MCF 10A (cell line): Measurements from ENCODE around the gene LSM4. TPM values are rescaled to one million over a fixed set of nuclear protein-coding genes. Genes with fewer than 3 reads are reported as not detected.

ENCODE experiments used
- BruUV-seq: library from RNA; stranded (reverse); fragments of 400-500 nt; replicated peaks from 2 replicates; lab custom pipeline; 2021; lab: Mats Ljungman, UMichigan
- CTCF ChIA-PET: fragments of 300-600 bp; sonication (Branson Sonifier 250); formaldehyde crosslinking; extraction: SDS; loops from one replicate; lab custom pipeline; 2021; ENCODE audit warnings: antibody characterized with exemption, inconsistent platforms; lab: Yijun Ruan, JAX
- POLR2A ChIA-PET: fragments of 300-600, 350-650 bp; sonication (Branson Sonifier 250); formaldehyde crosslinking; extraction: SDS; loops from one replicate; lab custom pipeline; 2020; ENCODE audit warnings: antibody characterized with exemption, inconsistent platforms; lab: Yijun Ruan, JAX
- DNase-seq: peaks from one replicate; pipeline ENCODE4 v3.0.0-alpha.2; 2018; ENCODE audit not compliant: unreplicated experiment
- H3K27ac Mint-ChIP-seq: one replicate; pipeline ENCODE4 v1.8.0; 2022; ENCODE audit warnings: mild to moderate bottlenecking, low read depth, mixed read lengths; ENCODE audit not compliant: unreplicated experiment
- H3K27me3 Mint-ChIP-seq: one replicate; pipeline ENCODE4 v1.8.0; 2022; ENCODE audit warnings: mixed read lengths; ENCODE audit not compliant: insufficient read depth, unreplicated experiment
- H3K36me3 Mint-ChIP-seq: one replicate; pipeline ENCODE4 v1.8.0; 2022; ENCODE audit warnings: mild to moderate bottlenecking, moderate library complexity, mixed read lengths; ENCODE audit not compliant: insufficient read depth, unreplicated experiment
- H3K4me1 Mint-ChIP-seq: one replicate; pipeline ENCODE4 v1.8.0; 2022; ENCODE audit warnings: mixed read lengths; ENCODE audit not compliant: insufficient read depth, unreplicated experiment
- H3K4me3 Mint-ChIP-seq: one replicate; pipeline ENCODE4 v1.8.0; 2022; ENCODE audit warnings: mild to moderate bottlenecking, moderate library complexity, mixed read lengths; ENCODE audit not compliant: unreplicated experiment
- H3K9me3 Mint-ChIP-seq: one replicate; pipeline ENCODE4 v1.8.0; 2022; ENCODE audit warnings: mixed read lengths; ENCODE audit not compliant: unreplicated experiment
- CTCF ChIP-seq: fragments of 200-600 bp; IDR thresholded peaks from one replicate; pipeline ENCODE4 v1.8.0; 2022; ENCODE audit warnings: antibody characterized with exemption, mild to moderate bottlenecking; ENCODE audit not compliant: unreplicated experiment
- intact Hi-C: fragments of 100-400 bp; cut with micrococcal nuclease; formaldehyde crosslinking; loops from 2 replicates; pipeline ENCODE4 v1.14.1; 2022
- total RNA-seq: library from RNA; stranded (reverse); gene quantifications from 2 replicates; pipeline ENCODE4 v1.2.3, GENCODE V29; 2022

The LSM4 gene
- total RNA-seq, 1 experiment from 2014 or later = 193 TPM

GRCh38 chr19:18342090-18342632, 19.3 kb upstream of the LSM4 start:
- BruUV-seq = no TSS peak
- Mint-ChIP-seq H3K4me3 (no peak overlapping the region), H3K27ac (no peak overlapping the region), H3K4me1 (peaks cover 26% of the 10 kb centered on the region), H3K9me3 (no peaks in the 10 kb centered on the region), H3K36me3 (peaks cover 11% of the 10 kb centered on the region), H3K27me3 (peaks cover 4% of the 10 kb centered on the region)
- intact Hi-C loops = no loop called here
- TF ChIP-seq CTCF = no peak
- CTCF ChIA-PET = interaction anchor here (0.9 to 1.8 kb wide), 5 partner anchors 13 to 181 kb away, joined by 3 to 9 read pairs (median 4); no protein-coding TSS in a partner anchor
- POLR2A ChIA-PET = interaction anchor here (1.0 to 6.7 kb wide), 3 partner anchors 10 to 62 kb away, joined by 3 to 32 read pairs (median 6); partner anchors contain the start of genes JUND and LSM4
- no peak for DNase-seq

GRCh38 chr19:18340990-18341868, 18.4 kb upstream of the LSM4 start:
- DNase-seq = peak; percentile 39

GRCh38 chr19:18340190-18340989, 17.5 kb upstream of the LSM4 start, which contains the start of gene PGPEP1:
Gene PGPEP1, plus strand, starts transcription at chr19:18340598. Its CDS starts 84 bp downstream, at chr19:18340682.
- no peaks in the 10 kb centered on the region for H3K9me3 Mint-ChIP-seq
- no peak within 1 kb of the TSS for H3K27ac Mint-ChIP-seq
- DNase-seq = no peak
- no peaks in the 10 kb centered on the region for H3K27me3 Mint-ChIP-seq
- H3K4me1 Mint-ChIP-seq = peaks cover 11% of the 10 kb centered on the region
- TF ChIP-seq CTCF = no peak
- CTCF ChIA-PET = interaction anchor here (1.5 to 3.1 kb wide), 6 partner anchors 9 to 71 kb away, joined by 6 to 26 read pairs (median 11); no protein-coding TSS in a partner anchor
- BruUV-seq = no TSS peak
- intact Hi-C loops = no loop called here
- POLR2A ChIA-PET = interaction anchor here (0.6 to 6.7 kb wide), 6 partner anchors 11 to 149 kb away, joined by 3 to 32 read pairs (median 10); partner anchors contain the start of genes JUND, LSM4 and SSBP4
- peak within 1 kb of the TSS; percentile 58 for H3K4me3 Mint-ChIP-seq
- H3K36me3 Mint-ChIP-seq = peaks cover 11% of the 10 kb centered on the region

More at GRCh38 chr19:18340990-18341868, 18.4 kb upstream of the LSM4 start:
- peaks cover 17% of the 10 kb centered on the region for H3K4me1 Mint-ChIP-seq
- BruUV-seq = no TSS peak
- intact Hi-C loops = no loop called here
- H3K9me3 Mint-ChIP-seq = no peaks in the 10 kb centered on the region
- CTCF ChIA-PET = interaction anchor here (0.7 to 1.8 kb wide), 5 partner anchors 12 to 180 kb away, joined by 3 to 9 read pairs (median 3); no protein-coding TSS in a partner anchor
- H3K27me3 Mint-ChIP-seq = no peaks in the 10 kb centered on the region
- no peak overlapping the region for H3K27ac Mint-ChIP-seq
- no peak for TF ChIP-seq CTCF
- H3K36me3 Mint-ChIP-seq = peaks cover 11% of the 10 kb centered on the region
- POLR2A ChIA-PET = interaction anchor here (0.6 to 6.7 kb wide), 5 partner anchors 12 to 150 kb away, joined by 3 to 32 read pairs (median 6); partner anchors contain the start of genes JUND and LSM4
- peak overlapping the region; percentile 58 for H3K4me3 Mint-ChIP-seq
